A673 (cell line): ENCODE measurements around the gene MARK2. TPM values are rescaled to one million over a fixed set of nuclear protein-coding genes. Genes with fewer than 3 reads are reported as not detected.

Experiments used
- BruUV-seq: library from RNA; stranded (reverse); fragments of 400-500 nt; replicated peaks from 2 replicates; lab custom pipeline; 2021; lab: Mats Ljungman, UMichigan
- CTCF ChIA-PET: fragments of 300-600 bp; sonication (Branson Sonifier 250); formaldehyde crosslinking; loops from one replicate; lab custom pipeline; 2022; ENCODE audit warnings: antibody characterized with exemption; lab: Charles Lee
- POLR2A ChIA-PET: fragments of 300-600 bp; sonication (Branson Sonifier 250); formaldehyde crosslinking; loops from one replicate; lab custom pipeline; 2022; ENCODE audit warnings: antibody characterized with exemption; ENCODE audit not compliant: low non-redundant PET; lab: Charles Lee
- DNase-seq: peaks from one replicate; pipeline ENCODE4 v3.0.0-alpha.2; 2015; ENCODE audit warnings: low spot score
- H3K27ac ChIP-seq: fragments of 200-600 bp; sonication (generic); 2 replicates; pipeline ENCODE4 v1.5.1; 2016; ENCODE audit warnings: mixed run types, low read depth, mild to moderate bottlenecking, mixed read lengths, antibody characterized with exemption, low read length; ENCODE audit not compliant: poor library complexity, severe bottlenecking
- H3K27me3 ChIP-seq: fragments of 200-600 bp; sonication (generic); replicated peaks from 2 replicates; pipeline ENCODE4 v1.6.1; 2017; ENCODE audit warnings: mixed run types, low read depth, mild to moderate bottlenecking, mixed read lengths, antibody characterized with exemption, low read length; ENCODE audit not compliant: insufficient read depth, poor library complexity
- H3K36me3 ChIP-seq: fragments of 200-600 bp; sonication (generic); 2 replicates; pipeline ENCODE4 v1.6.1; 2016; ENCODE audit warnings: mixed run types, mild to moderate bottlenecking, mixed read lengths, antibody characterized with exemption, low read length; ENCODE audit not compliant: insufficient read depth, poor library complexity, severe bottlenecking
- H3K4me1 ChIP-seq: fragments of 200-600 bp; sonication (generic); 2 replicates; pipeline ENCODE4 v1.6.1; 2017; ENCODE audit warnings: mixed run types, mild to moderate bottlenecking, mixed read lengths, antibody characterized with exemption, low read length; ENCODE audit not compliant: insufficient read depth, poor library complexity, severe bottlenecking
- H3K4me3 ChIP-seq: fragments of 200-600 bp; sonication (generic); 2 replicates; pipeline ENCODE4 v1.5.1; 2016; ENCODE audit warnings: low read depth, mixed run types, mild to moderate bottlenecking, mixed read lengths, low read length; ENCODE audit not compliant: poor library complexity, severe bottlenecking
- H3K9me3 ChIP-seq: fragments of 200-600 bp; sonication (generic); 2 replicates; pipeline ENCODE4 v1.6.1; 2016; ENCODE audit warnings: mixed run types, low read depth, mild to moderate bottlenecking, mixed read lengths, antibody characterized with exemption, low read length; ENCODE audit not compliant: poor library complexity, severe bottlenecking
- CTCF ChIP-seq: fragments of 300-800, 200-600 bp; sonication (generic); conservative IDR thresholded peaks from 2 replicates; pipeline ENCODE4 v1.5.1; 2017; ENCODE audit warnings: low read depth, mild to moderate bottlenecking, antibody characterized with exemption, low read length, moderate library complexity, mixed read lengths
- EZH2 ChIP-seq: fragments of 200-600 bp; sonication (generic); IDR thresholded peaks from 2 replicates; pipeline ENCODE4 v1.6.1; 2017; ENCODE audit warnings: borderline replicate concordance, low read depth, mild to moderate bottlenecking, mixed read lengths, antibody characterized with exemption, low read length; ENCODE audit not compliant: poor library complexity, severe bottlenecking
- intact Hi-C: fragments of 100-400 bp; cut with micrococcal nuclease; formaldehyde crosslinking; loops from one replicate; pipeline ENCODE4 v1.10.0; 2022; ENCODE audit not compliant: unreplicated experiment
- total RNA-seq: library from RNA; stranded (reverse); gene quantifications from 2 replicates; pipeline ENCODE4 v1.2.3, GENCODE V29; 2021

MARK2 gene
- total RNA-seq, 1 experiment from 2014 or later: 61.7 TPM

GRCh38 chr11:63845911-63846310 lies 7.0 kb downstream of the MARK2 start:
- Histone ChIP-seq H3K4me3 (no peak overlapping the region), H3K27me3 (no peaks in the 10 kb centered on the region), H3K9me3 (no peaks in the 10 kb centered on the region), H3K4me1 (peaks cover 18% of the 10 kb centered on the region), H3K27ac (no peak overlapping the region), H3K36me3 (peaks cover 16% of the 10 kb centered on the region)
- POLR2A ChIA-PET: interaction anchor here (0.6 kb wide), 1 partner anchor 15 kb away, joined by 9 read pairs; no protein-coding TSS in a partner anchor
- BruUV-seq: no TSS peak
- DNase-seq: no peak
- intact Hi-C loops: no loop called here
- no peak for TF ChIP-seq CTCF
- CTCF ChIA-PET: no interaction called here

GRCh38 chr11:63846897-63847296 lies 8.0 kb downstream of the MARK2 start:
- Histone ChIP-seq H3K27ac (no peak overlapping the region), H3K4me1 (peaks cover 17% of the 10 kb centered on the region), H3K36me3 (peaks cover 16% of the 10 kb centered on the region), H3K27me3 (no peaks in the 10 kb centered on the region), H3K4me3 (no peak overlapping the region), H3K9me3 (no peaks in the 10 kb centered on the region)
- no peak for DNase-seq
- TF ChIP-seq EZH2 (no peak), CTCF (no peak)
- intact Hi-C loops: no loop called here
- no TSS peak for BruUV-seq
- ChIA-PET POLR2A (interaction anchor here (0.6 kb wide), 1 partner anchor 29 kb away, joined by 15 read pairs; no protein-coding TSS in a partner anchor), CTCF (no interaction called here)

- Histone ChIP-seq H3K27me3 (no peaks in the 10 kb centered on the region), H3K4me1 (peaks cover 18% of the 10 kb centered on the region), H3K27ac (peak overlapping the region; percentile 22), H3K4me3 (no peak overlapping the region), H3K9me3 (no peaks in the 10 kb centered on the region), H3K36me3 (peaks cover 15% of the 10 kb centered on the region)
- ChIA-PET CTCF (no interaction called here), POLR2A (interaction anchor here (0.6 kb wide), 1 partner anchor 29 kb away, joined by 15 read pairs; no protein-coding TSS in a partner anchor)
- TF ChIP-seq CTCF (no peak), EZH2 (no peak)
- no peak for DNase-seq
- intact Hi-C loops: no loop called here
- no TSS peak for BruUV-seq
These were observed 8.5 kb downstream of the MARK2 start for GRCh38 chr11:63847363-63847762.
